OCI-LY1 (cell line): ENCODE results near the gene OMP.

Source experiments
- H2AFZ ChIP-seq: fragments of 200-600 bp; sonication (generic), shearing (Covaris generic); 2 replicates; pipeline ENCODE4 v1.6.0; 2014; ENCODE audit warnings: antibody characterized with exemption, mild to moderate bottlenecking, low read length
- H3F3A ChIP-seq: fragments of 200-600 bp; sonication (generic), shearing (Covaris generic); 2 replicates; pipeline ENCODE4 v1.6.0; 2014; ENCODE audit warnings: mild to moderate bottlenecking, antibody characterized with exemption, low read length, moderate library complexity; ENCODE audit not compliant: insufficient read depth
- H3K27ac ChIP-seq: fragments of 200-600 bp; sonication (generic); 2 replicates; pipeline ENCODE4 v1.5.1; 2014; ENCODE audit warnings: low read length, mixed run types, mild to moderate bottlenecking, low read depth; ENCODE audit not compliant: poor library complexity, severe bottlenecking
- H3K27me3 ChIP-seq: fragments of 200-600 bp; sonication (generic); 2 replicates; pipeline ENCODE4 v1.6.0; 2014; ENCODE audit warnings: antibody characterized with exemption, mild to moderate bottlenecking, low read length, moderate library complexity; ENCODE audit not compliant: insufficient read depth
- H3K36me3 ChIP-seq: fragments of 200-600 bp; sonication (generic); 2 replicates; pipeline ENCODE4 v1.6.1; 2014; ENCODE audit warnings: mild to moderate bottlenecking, antibody characterized with exemption, low read length, moderate library complexity, mixed read lengths; ENCODE audit not compliant: insufficient read depth
- H3K4me1 ChIP-seq: fragments of 200-600 bp; sonication (generic); 2 replicates; pipeline ENCODE4 v1.5.1; 2014; ENCODE audit warnings: mild to moderate bottlenecking, low read length, moderate library complexity; ENCODE audit not compliant: insufficient read depth, severe bottlenecking
- H3K4me2 ChIP-seq: fragments of 200-600 bp; sonication (generic), shearing (Covaris generic); 2 replicates; pipeline ENCODE4 v1.6.1; 2014; ENCODE audit warnings: low read length
- H3K4me3 ChIP-seq: fragments of 200-600 bp; sonication (generic); 2 replicates; pipeline ENCODE4 v1.5.1; 2014; ENCODE audit warnings: low read length, low read depth, mild to moderate bottlenecking, mixed read lengths; ENCODE audit not compliant: poor library complexity, severe bottlenecking
- H3K79me2 ChIP-seq: fragments of 200-600 bp; shearing (Covaris generic); 2 replicates; pipeline ENCODE4 v1.6.1; 2016; ENCODE audit warnings: mixed run types, low read length, mixed read lengths; ENCODE audit not compliant: insufficient read depth
- H3K9ac ChIP-seq: fragments of 200-600 bp; sonication (generic), shearing (Covaris generic); 2 replicates; pipeline ENCODE4 v1.6.1; 2014; ENCODE audit warnings: mild to moderate bottlenecking, low read length, mixed read lengths
- H3K9me2 ChIP-seq: fragments of 200-600 bp; sonication (generic), shearing (Covaris generic); 2 replicates; pipeline ENCODE4 v1.6.1; 2014; ENCODE audit warnings: low read depth, mild to moderate bottlenecking, low read length, mixed read lengths
- H3K9me3 ChIP-seq: fragments of 200-600 bp; shearing (Covaris generic); 2 replicates; pipeline ENCODE4 v1.6.1; 2014; ENCODE audit warnings: low read length, mixed read lengths
- H4K20me1 ChIP-seq: fragments of 200-600 bp; sonication (generic), shearing (Covaris generic); 2 replicates; pipeline ENCODE4 v1.6.0; 2016; ENCODE audit warnings: mild to moderate bottlenecking, low read length; ENCODE audit not compliant: insufficient read depth
- CTCF ChIP-seq: fragments of 200-600 bp; sonication (generic), shearing (Covaris generic); IDR thresholded peaks from 2 replicates; pipeline ENCODE4 v1.5.1; 2017; ENCODE audit warnings: mild to moderate bottlenecking, antibody characterized with exemption, low read length, moderate library complexity, mixed read lengths
- EZH2 ChIP-seq: fragments of 200-600 bp; sonication (generic), shearing (Covaris generic); IDR thresholded peaks from 2 replicates; pipeline ENCODE4 v1.8.0; 2017; ENCODE audit warnings: borderline replicate concordance, mixed run types, mild to moderate bottlenecking, antibody characterized with exemption, low read length, moderate library complexity, mixed read lengths

Gene OMP

GRCh38 chr11:77085652-77086051 lies 17.0 kb upstream of the OMP start:
- Histone ChIP-seq H3K4me2 (no peak overlapping the region), H3K36me3 (no peaks in the 10 kb centered on the region), H3K4me3 (no peak overlapping the region), H3F3A (no peaks in the 10 kb centered on the region), H2AFZ (no peak overlapping the region), H4K20me1 (no peaks in the 10 kb centered on the region), H3K27me3 (peaks cover 9% of the 10 kb centered on the region; the same call in 1 of the 2 replicates), H3K79me2 (no peaks in the 10 kb centered on the region), H3K27ac (no peak overlapping the region), H3K4me1 (peaks cover 7% of the 10 kb centered on the region), H3K9me2 (no peaks in the 10 kb centered on the region), H3K9me3 (no peaks in the 10 kb centered on the region), H3K9ac (no peak overlapping the region)
- TF ChIP-seq CTCF = no peak
- no peak for TF ChIP-seq EZH2

- Histone ChIP-seq H3K9me2 (no peaks in the 10 kb centered on the region), H3K9ac (no peak overlapping the region), H3F3A (no peaks in the 10 kb centered on the region), H3K27me3 (peaks cover 9% of the 10 kb centered on the region; the same call in 1 of the 2 replicates), H4K20me1 (no peaks in the 10 kb centered on the region), H3K27ac (no peak overlapping the region), H3K36me3 (no peaks in the 10 kb centered on the region), H3K4me3 (no peak overlapping the region), H3K9me3 (no peaks in the 10 kb centered on the region), H3K4me1 (peaks cover 7% of the 10 kb centered on the region), H3K79me2 (no peaks in the 10 kb centered on the region), H3K4me2 (no peak overlapping the region), H2AFZ (no peak overlapping the region)
- TF ChIP-seq CTCF = no peak
Measured at GRCh38 chr11:77086521-77087472, 15.8 kb upstream of the OMP start.

- Histone ChIP-seq H3K36me3 (no peaks in the 10 kb centered on the region), H3K4me2 (no peak overlapping the region), H3K79me2 (no peaks in the 10 kb centered on the region), H3K27ac (no peak overlapping the region), H3K27me3 (peaks cover 9% of the 10 kb centered on the region; the same call in 1 of the 2 replicates), H3K9me2 (no peaks in the 10 kb centered on the region), H2AFZ (no peak overlapping the region), H3K9me3 (no peaks in the 10 kb centered on the region), H3F3A (no peaks in the 10 kb centered on the region), H3K4me1 (peaks cover 3% of the 10 kb centered on the region), H3K9ac (no peak overlapping the region), H4K20me1 (no peaks in the 10 kb centered on the region), H3K4me3 (no peak overlapping the region)
- no peak for TF ChIP-seq CTCF
- TF ChIP-seq EZH2 = no peak
Measured at GRCh38 chr11:77087723-77088225, 14.9 kb upstream of the OMP start.
